ENCODE results near the gene CYTIP. TPM values are rescaled to one million over a fixed set of nuclear protein-coding genes. Genes with fewer than 3 reads are reported as not detected.

The CYTIP gene
- total RNA-seq, 1 experiment from 2014 or later = not detected

GRCh38 chr2:157395811-157396210 lies 48.1 kb downstream of the CYTIP start:
- no peaks in the 10 kb centered on the region for H4K20me1 ChIP-seq (ENCODE audit: insufficient read depth)
- no peaks in the 10 kb centered on the region for H3K79me2 ChIP-seq (ENCODE audit: low read depth)
- no peak overlapping the region for H3K27ac ChIP-seq
- DNase-seq = no peak
- H2AFZ ChIP-seq = no peak overlapping the region
- no peaks in the 10 kb centered on the region for H3K27me3 ChIP-seq (ENCODE audit: insufficient read depth, low read depth)
- ChIA-PET CTCF (no interaction called here), POLR2A (ENCODE audit: unreplicated experiment) (no interaction called here)
- TF ChIP-seq EZH2 (IDR thresholded peaks at IDR 0.05; ENCODE audit: low read depth) (no peak), CTCF (conservative IDR thresholded peaks at IDR 0.05) (no peak)
- H3K4me2 ChIP-seq = no peak overlapping the region
- no peaks in the 10 kb centered on the region for H3K9me3 ChIP-seq (ENCODE audit: insufficient read depth, low read depth)
- no peaks in the 10 kb centered on the region for H3K4me1 ChIP-seq (replicated peaks; ENCODE audit: insufficient read depth)
- no TSS peak for BruUV-seq (replicated peaks)
- H3K36me3 ChIP-seq (ENCODE audit: low read depth) = no peaks in the 10 kb centered on the region
- no peaks in the 10 kb centered on the region for H3F3A ChIP-seq (ENCODE audit: insufficient read depth, low read depth)
- no peak overlapping the region for H3K4me3 ChIP-seq
- intact Hi-C loops (cut with micrococcal nuclease; ENCODE audit: unreplicated experiment) = no loop called here
- H3K9me2 ChIP-seq (ENCODE audit: insufficient read depth) = no peaks in the 10 kb centered on the region

- POLR2A ChIA-PET (ENCODE audit: unreplicated experiment) = no interaction called here
- no peaks in the 10 kb centered on the region for H3K9me2 ChIP-seq (ENCODE audit: insufficient read depth)
- H3K4me2 ChIP-seq = no peak overlapping the region
- no peaks in the 10 kb centered on the region for H3K9me3 ChIP-seq (ENCODE audit: insufficient read depth, low read depth)
- no peak overlapping the region for H3K4me3 ChIP-seq
- no peaks in the 10 kb centered on the region for H3K79me2 ChIP-seq (ENCODE audit: low read depth)
- no peak overlapping the region for H3K27ac ChIP-seq
- DNase-seq = no peak
- H3K27me3 ChIP-seq (ENCODE audit: insufficient read depth, low read depth) = no peaks in the 10 kb centered on the region
- no peaks in the 10 kb centered on the region for H4K20me1 ChIP-seq (ENCODE audit: insufficient read depth)
- TF ChIP-seq CTCF (conservative IDR thresholded peaks at IDR 0.05) (no peak), EZH2 (IDR thresholded peaks at IDR 0.05; ENCODE audit: low read depth) (no peak)
- H3K36me3 ChIP-seq (ENCODE audit: low read depth) = no peaks in the 10 kb centered on the region
- intact Hi-C loops (cut with micrococcal nuclease; ENCODE audit: unreplicated experiment) = no loop called here
- H2AFZ ChIP-seq = no peak overlapping the region
- BruUV-seq (replicated peaks) = no TSS peak
- no peaks in the 10 kb centered on the region for H3K4me1 ChIP-seq (replicated peaks; ENCODE audit: insufficient read depth)
- H3F3A ChIP-seq (ENCODE audit: insufficient read depth, low read depth) = no peaks in the 10 kb centered on the region
- CTCF ChIA-PET = no interaction called here
These were observed 49.0 kb downstream of the CYTIP start for GRCh38 chr2:157394928-157395327.

GRCh38 chr2:157393348-157393747 lies 50.5 kb downstream of the CYTIP start:
- no peak overlapping the region for H3K27ac ChIP-seq
- CTCF ChIA-PET = no interaction called here

More at GRCh38 chr2:157393348-157393747, 50.5 kb downstream of the CYTIP start:
- no peak overlapping the region for H2AFZ ChIP-seq
- BruUV-seq (replicated peaks) = no TSS peak
- H4K20me1 ChIP-seq (ENCODE audit: insufficient read depth) = no peaks in the 10 kb centered on the region
- H3K27me3 ChIP-seq (ENCODE audit: insufficient read depth, low read depth) = no peaks in the 10 kb centered on the region
- no peaks in the 10 kb centered on the region for H3K79me2 ChIP-seq (ENCODE audit: low read depth)
- no peaks in the 10 kb centered on the region for H3K9me3 ChIP-seq (ENCODE audit: insufficient read depth, low read depth)
- H3K4me3 ChIP-seq = no peak overlapping the region
- POLR2A ChIA-PET (ENCODE audit: unreplicated experiment) = no interaction called here
- intact Hi-C loops (cut with micrococcal nuclease; ENCODE audit: unreplicated experiment) = no loop called here
- H3K9me2 ChIP-seq (ENCODE audit: insufficient read depth) = no peaks in the 10 kb centered on the region
- H3F3A ChIP-seq (ENCODE audit: insufficient read depth, low read depth) = no peaks in the 10 kb centered on the region
- no peaks in the 10 kb centered on the region for H3K4me1 ChIP-seq (replicated peaks; ENCODE audit: insufficient read depth)
- no peak for DNase-seq
- no peak for TF ChIP-seq CTCF (conservative IDR thresholded peaks at IDR 0.05)
- no peak for TF ChIP-seq EZH2 (IDR thresholded peaks at IDR 0.05; ENCODE audit: low read depth)
- H3K4me2 ChIP-seq = no peak overlapping the region
- no peaks in the 10 kb centered on the region for H3K36me3 ChIP-seq (ENCODE audit: low read depth)

All from PC-9 (cell line).